B cell (primary cell): Measurements from ENCODE around the gene WDR54. TPM values are rescaled to one million over a fixed set of nuclear protein-coding genes. Genes with fewer than 3 reads are reported as not detected.

ENCODE experiments used
- ATAC-seq: fragments of 200-7000 bp; cut with Tn5 transposase; one replicate; pipeline ENCODE4 v1.10.0; 2021; ENCODE audit warnings: low read depth, mild to moderate bottlenecking, moderate number of reproducible peaks, moderate library complexity
- CTCF ChIA-PET: fragments of 350-600 bp; sonication (Branson Sonifier 250); formaldehyde crosslinking; loops from one replicate; lab custom pipeline; 2021; ENCODE audit warnings: antibody characterized with exemption, inconsistent platforms; lab: Charles Lee
- POLR2A ChIA-PET: fragments of 350-600 bp; sonication (Branson Sonifier 250); formaldehyde crosslinking; loops from one replicate; lab custom pipeline; 2021; ENCODE audit warnings: antibody characterized with exemption; lab: Charles Lee
- DNase-seq: peaks from one replicate; pipeline ENCODE4 v3.0.0; 2013
- H2AFZ ChIP-seq: 2 replicates; pipeline ENCODE4 v1.6.1; 2012; ENCODE audit warnings: mild to moderate bottlenecking, low read depth, low read length; ENCODE audit not compliant: insufficient read depth, poor library complexity, severe bottlenecking
- H3K27ac ChIP-seq, 2 donors: 1 replicate in 1 of 2; 2 replicates in 1 of 2; pipeline ENCODE4 v1.5.1; 2012 to 2013; ENCODE audit warnings: low read length in 2 of 2, mild to moderate bottlenecking in 2 of 2, moderate library complexity in 1 of 2
- H3K27me3 ChIP-seq, 4 experiments: fragments of 200-600 bp in 1 of 4; sonication (generic) in 1 of 4; replicated peaks in 1 of 4; 1 replicate in 2 of 4; 2 replicates in 2 of 4; pipeline versions ENCODE4 v1.6.1 to v1.7.0; 2013 to 2016; ENCODE audit warnings: low read length in 3 of 4, mild to moderate bottlenecking in 2 of 4, mixed read lengths in 1 of 4, moderate library complexity in 1 of 4; ENCODE audit not compliant: insufficient read depth in 4 of 4, control insufficient read depth in 3 of 4; ENCODE audit errors: control extremely low read depth in 1 of 4
- H3K36me3 ChIP-seq, 2 experiments: replicated peaks in 1 of 2; 1 replicate in 1 of 2; 2 replicates in 1 of 2; pipeline versions ENCODE4 v1.6.1 to v1.7.1; 2013; ENCODE audit warnings: low read length in 1 of 2; ENCODE audit not compliant: insufficient read depth in 2 of 2, control insufficient read depth in 1 of 2; ENCODE audit errors: control extremely low read depth in 1 of 2, extremely low read depth in 1 of 2
- H3K4me1 ChIP-seq, 2 donors: fragments of 200-600 bp in 1 of 2; sonication (generic) in 1 of 2; 1 replicate in 1 of 2; 2 replicates in 1 of 2; pipeline versions ENCODE4 v1.5.1 to v1.6.1; 2013 to 2017; ENCODE audit warnings: low read length in 2 of 2; ENCODE audit not compliant: control insufficient read depth in 2 of 2, insufficient read depth in 2 of 2
- H3K4me2 ChIP-seq: replicated peaks from 2 replicates; pipeline ENCODE3; 2012; ENCODE audit warnings: mild to moderate bottlenecking, low read depth, low read length; ENCODE audit not compliant: poor library complexity, severe bottlenecking
- H3K4me3 ChIP-seq, 5 experiments: fragments of 200-600 bp in 1 of 5; sonication (generic) in 1 of 5; 1 replicate in 3 of 5; 2 replicates in 2 of 5; pipeline versions ENCODE4 v1.5.1 to v1.7.0; 2011 to 2016; ENCODE audit warnings: low read length in 4 of 5, mild to moderate bottlenecking in 4 of 5, low read depth in 2 of 5, control low read depth in 1 of 5, moderate library complexity in 1 of 5; ENCODE audit not compliant: insufficient read depth in 1 of 5; ENCODE audit errors: control extremely low read depth in 1 of 5, extremely low read depth in 1 of 5
- H3K79me2 ChIP-seq: fragments of 200-600 bp; sonication (generic); one replicate; pipeline ENCODE4 v1.6.0; 2016; ENCODE audit warnings: low read length; ENCODE audit not compliant: control insufficient read depth, insufficient read depth
- H3K9ac ChIP-seq: fragments of 200-600 bp; sonication (generic); 2 replicates; pipeline ENCODE4 v1.6.1; 2017; ENCODE audit warnings: mild to moderate bottlenecking, low read length, moderate library complexity
- H3K9me3 ChIP-seq, 3 donors: one replicate each; pipeline versions ENCODE4 v1.6.1 to v1.7.1; 2013; ENCODE audit warnings: low read length in 2 of 3; ENCODE audit not compliant: control insufficient read depth in 2 of 3, insufficient read depth in 1 of 3; ENCODE audit errors: control extremely low read depth in 1 of 3
- H4K20me1 ChIP-seq: 2 replicates; pipeline ENCODE4 v1.6.0; 2012; ENCODE audit warnings: mild to moderate bottlenecking, low read length; ENCODE audit not compliant: insufficient read depth, control insufficient read depth, poor library complexity, severe bottlenecking
- H3K27ac Mint-ChIP-seq: one replicate; pipeline ENCODE4 v1.8.0; 2021; ENCODE audit warnings: mixed read lengths
- H3K27me3 Mint-ChIP-seq: one replicate; pipeline ENCODE4 v1.8.0; 2021; ENCODE audit warnings: mixed read lengths
- H3K4me1 Mint-ChIP-seq: one replicate; pipeline ENCODE4 v1.8.0; 2021; ENCODE audit warnings: mixed read lengths
- H3K4me3 Mint-ChIP-seq: one replicate; pipeline ENCODE4 v1.8.0; 2021; ENCODE audit warnings: mixed read lengths
- H3K9me3 Mint-ChIP-seq: one replicate; pipeline ENCODE4 v1.8.0; 2022; ENCODE audit warnings: mixed read lengths; ENCODE audit not compliant: insufficient read depth
- CTCF ChIP-seq: fragments of 200-600 bp; IDR thresholded peaks from one replicate; pipeline ENCODE4 v1.8.0; 2022; ENCODE audit warnings: antibody characterized with exemption, mild to moderate bottlenecking
- EZH2 ChIP-seq: IDR thresholded peaks from 2 replicates; pipeline ENCODE4 v1.6.1; 2012; ENCODE audit warnings: borderline replicate concordance, low read depth, mild to moderate bottlenecking, moderate library complexity, low read length; ENCODE audit not compliant: insufficient read depth, poor library complexity, severe bottlenecking
- WGBS: methylation state at CpG from one replicate; pipeline ENCODE4 v1.1.5; 2013; ENCODE audit warnings: missing lambda C conversion rate; ENCODE audit not compliant: insufficient coverage; 5-methylcytosine and 5-hydroxymethylcytosine counted together
- intact Hi-C: fragments of 100-400 bp; cut with micrococcal nuclease; formaldehyde crosslinking; loops from one replicate; pipeline ENCODE4 v1.10.0; 2022
- polyA plus RNA-seq: library from polyadenylated mRNA; depleted of rRNA; stranded (reverse); fragments of >200 nt; gene quantifications from 2 replicates; pipeline ENCODE4 v1.2.3, GENCODE V29; 2012
- total RNA-seq, 2 donors: library from RNA; stranded (reverse); fragments of 120-200 nt in 1 of 2; gene quantifications; 1 replicate in 1 of 2; 2 replicates in 1 of 2; pipeline versions ENCODE4 v1.2.3 to v1.2.4, GENCODE V29; 2013 to 2022

The WDR54 gene
- total and polyA plus RNA-seq, 2 donors (not counting 1 experiment from before 2014, with no cell fraction given): 42.2 to 52.8 TPM

DNA sequence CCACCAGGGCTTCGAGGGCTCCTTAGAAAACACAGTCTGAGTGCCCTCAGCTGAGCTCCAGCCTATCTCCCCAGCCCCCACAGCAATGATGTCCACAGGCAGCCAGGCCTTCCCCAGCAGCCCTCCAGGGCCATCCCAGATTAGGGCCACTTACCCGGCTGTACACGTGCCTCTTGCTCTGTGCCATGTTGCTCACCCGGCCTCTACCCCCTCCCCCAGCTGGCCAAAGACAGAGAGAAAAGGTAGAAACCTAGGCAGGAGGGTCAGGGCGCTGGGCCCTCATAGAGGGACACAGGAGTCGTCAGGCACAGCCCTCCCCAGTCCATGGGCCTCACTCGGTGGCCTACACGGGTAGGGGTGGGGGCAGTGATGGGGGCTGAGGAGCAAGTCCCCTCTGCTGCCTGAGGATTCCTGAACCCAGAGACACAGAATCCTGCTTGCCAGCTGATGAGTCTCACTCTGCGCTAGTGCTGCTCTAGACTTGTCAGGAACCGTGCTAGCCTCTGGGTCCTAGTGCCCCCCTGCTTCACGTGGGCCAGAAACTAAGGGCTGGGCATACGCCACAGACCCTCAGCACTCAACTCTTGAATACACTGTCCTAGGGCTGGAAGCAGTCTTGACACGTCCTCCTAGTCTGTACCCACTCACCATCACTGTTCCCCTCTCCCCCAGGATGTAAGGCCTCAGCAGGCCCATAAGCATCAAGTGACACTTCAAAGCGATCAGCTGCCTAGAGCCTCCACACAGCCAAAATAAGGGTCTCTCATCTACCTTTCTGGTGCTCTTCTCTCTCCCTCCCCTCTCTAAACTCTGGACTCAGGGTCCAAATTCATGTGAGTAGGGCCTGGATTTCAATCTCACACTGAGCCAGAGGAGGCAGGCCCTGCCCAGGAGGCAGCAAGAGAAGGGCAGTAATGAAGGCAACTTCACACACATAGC, 41.4 kb upstream of the WDR54 start, which contains the start of gene DCTN1:
TSS of gene DCTN1 (minus strand) at position 461 of the 939 bp plus-strand sequence. CDS start at position 187, 274 bp downstream.
- H3K9ac ChIP-seq: peak within 1 kb of the TSS; percentile 28
- POLR2A ChIA-PET: no interaction called here
- Mint-ChIP-seq H3K9me3 (no peaks in the 10 kb centered on the region), H3K27ac (no peak within 1 kb of the TSS), H3K27me3 (no peaks in the 10 kb centered on the region), H3K4me3 (peak within 1 kb of the TSS; percentile 14), H3K4me1 (peaks cover 20% of the 10 kb centered on the region)
- ATAC-seq (no peak), DNase-seq (no peak)
- intact Hi-C loops: no loop called here
- H3K27me3 ChIP-seq: no peaks in the 10 kb centered on the region
- WGBS: 56% methylated on average over 13 of the region's 14 CpGs
- H2AFZ ChIP-seq: no peak within 1 kb of the TSS
- CTCF ChIA-PET: interaction anchor here (0.7 to 1.5 kb wide), 3 partner anchors 9 to 553 kb away, joined by 3 to 5 read pairs (median 4); no protein-coding TSS in a partner anchor
- no peak within 1 kb of the TSS for H3K27ac ChIP-seq
- peaks cover 3 to 30% of the 10 kb centered on the region in 2 experiments for H3K36me3 ChIP-seq
- H3K9me3 ChIP-seq: no peaks in the 10 kb centered on the region
- peaks cover 10 to 13% of the 10 kb centered on the region in 2 donors for H3K4me1 ChIP-seq
- TF ChIP-seq EZH2 (no peak), CTCF (no peak)
- peak within 1 kb of the TSS in 1 of 5 experiments; percentile 22 for H3K4me3 ChIP-seq
- H3K4me2 ChIP-seq: peak within 1 kb of the TSS; percentile 54
- peaks cover 57% of the 10 kb centered on the region for H3K79me2 ChIP-seq
- H4K20me1 ChIP-seq: peaks cover 74% of the 10 kb centered on the region

- H3K4me1 Mint-ChIP-seq: peaks cover 20% of the 10 kb centered on the region
- no peak overlapping the region for H3K4me3 Mint-ChIP-seq
- H3K4me2 ChIP-seq: no peak overlapping the region
- H2AFZ ChIP-seq: no peak overlapping the region
- H3K27me3 ChIP-seq: no peaks in the 10 kb centered on the region
- WGBS: no CpG with 5 or more reads among the region's 3 CpGs
- H3K4me1 ChIP-seq: peaks cover 10 to 13% of the 10 kb centered on the region in 2 donors
- H3K27me3 Mint-ChIP-seq: no peaks in the 10 kb centered on the region
- ChIA-PET CTCF (interaction anchor here (1.2 kb wide), 1 partner anchor 10 kb away, joined by 5 read pairs; no protein-coding TSS in a partner anchor), POLR2A (no interaction called here)
- peaks cover 3 to 20% of the 10 kb centered on the region in 2 experiments for H3K36me3 ChIP-seq
- H3K79me2 ChIP-seq: peaks cover 71% of the 10 kb centered on the region
- H3K27ac ChIP-seq: no peak overlapping the region
- no peaks in the 10 kb centered on the region for H3K9me3 Mint-ChIP-seq
- DNase-seq (no peak), ATAC-seq (no peak)
- peaks cover 76% of the 10 kb centered on the region for H4K20me1 ChIP-seq
- H3K9ac ChIP-seq: no peak overlapping the region
- intact Hi-C loops: no loop called here
- H3K9me3 ChIP-seq: no peaks in the 10 kb centered on the region
- TF ChIP-seq EZH2: no peak
- TF ChIP-seq CTCF: no peak
- H3K27ac Mint-ChIP-seq: no peak overlapping the region
- no peak overlapping the region for H3K4me3 ChIP-seq
Observed at GRCh38 chr2:74381751-74382150, 39.8 kb upstream of the WDR54 start.
